ENCODE measurements around the gene ABCG5.

DNA sequence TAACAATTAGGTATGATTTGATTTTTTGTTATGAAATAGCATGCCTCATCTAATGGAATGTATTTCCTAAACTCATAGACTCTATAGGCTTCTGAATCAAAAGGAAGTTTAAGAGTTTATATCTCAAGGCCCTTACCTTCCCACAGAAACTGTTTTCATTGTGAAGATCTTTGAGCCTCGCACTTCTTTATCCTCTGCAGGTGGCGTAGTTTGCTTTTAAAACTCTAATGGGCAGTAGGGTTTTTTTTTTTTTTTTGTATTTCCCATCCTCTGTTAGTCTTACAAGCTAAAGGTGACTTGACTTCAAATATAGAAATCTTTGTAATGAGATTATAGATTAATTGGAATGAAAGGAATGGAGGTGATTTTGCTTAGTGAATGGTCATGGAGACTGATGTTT, 36.5 kb downstream of the ABCG5 start:
- TF ChIP-seq POLR2A (IDR thresholded peaks at IDR 0.05; ENCODE audit: low read depth, low read length) (no peak), MXI1 (IDR thresholded peaks at IDR 0.05; ENCODE audit: borderline replicate concordance, low read depth, low read length) (no peak)

Data from IMR-90 (cell line).